SKM-1 (cell line): Measurements from ENCODE around the gene BCR.

Experiments used
- DNase-seq: peaks from one replicate; lab custom pipeline; 2025; ENCODE audit not compliant: unreplicated experiment; lab: John Stamatoyannopoulos, UW

Gene BCR

DNA sequence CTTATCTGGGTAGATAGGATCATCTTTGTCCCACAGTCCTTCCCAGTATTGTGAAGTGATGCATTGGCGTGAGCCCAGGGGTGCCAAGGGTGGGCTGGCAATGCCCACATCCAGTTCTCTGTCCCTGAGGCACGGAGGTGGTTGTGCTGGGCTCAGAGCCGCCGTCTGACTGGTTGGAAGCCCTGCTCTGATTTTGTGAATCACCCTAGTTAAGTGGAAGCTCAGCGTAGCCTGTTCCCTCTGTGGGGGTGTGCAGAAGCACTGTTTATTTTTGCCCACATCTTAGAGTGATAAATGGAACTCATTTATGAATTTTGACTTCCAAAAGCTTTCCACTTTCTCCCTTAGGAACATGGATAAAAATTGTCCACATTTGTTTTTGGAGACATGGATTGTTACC, 13.6 kb downstream of the BCR start:
- no peak for DNase-seq

DNA sequence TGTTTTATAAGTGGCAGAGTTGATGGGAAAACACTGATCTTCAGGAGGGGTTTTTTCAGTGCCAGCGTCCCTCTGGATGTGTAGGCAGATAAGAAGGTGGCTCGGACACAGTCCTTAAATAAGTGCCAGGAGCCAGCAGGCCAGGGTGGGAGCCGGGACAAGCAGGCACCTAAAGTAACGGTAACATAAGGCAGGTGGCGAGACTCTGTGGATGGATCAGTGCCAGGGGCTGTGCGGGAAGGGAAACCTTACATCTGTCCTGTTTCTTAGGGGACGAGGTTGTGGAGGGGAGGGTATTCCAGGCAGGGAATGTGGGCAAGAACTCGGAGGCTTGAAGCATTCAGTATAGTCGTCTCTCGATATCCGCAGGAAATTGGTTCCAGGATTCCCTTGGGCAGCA, 15.9 kb downstream of the BCR start:
- DNase-seq, result no peak

- DNase-seq, result no peak
Observed at GRCh38 chr22:23197836-23198235, 17.5 kb downstream of the BCR start.

DNA sequence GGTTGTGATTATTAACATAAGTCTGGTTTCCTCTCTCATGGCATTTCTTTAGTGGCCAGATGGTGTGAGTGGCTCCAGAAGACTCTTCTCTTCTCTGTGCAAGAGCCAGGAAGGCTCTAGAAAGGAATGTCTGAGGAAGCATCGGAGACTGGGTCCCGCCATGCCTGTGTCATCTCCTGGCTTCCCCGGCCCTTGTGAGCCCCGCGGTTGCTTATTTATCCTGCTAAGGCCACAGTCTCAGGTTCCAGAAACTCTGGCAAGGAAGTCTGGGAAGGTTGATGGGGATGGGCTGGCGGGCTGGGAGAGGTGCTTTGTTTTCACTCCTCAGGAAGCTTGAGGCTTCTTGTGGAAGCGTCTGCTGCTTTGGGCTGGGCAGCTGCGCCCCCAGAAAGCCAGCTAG, 18.9 kb downstream of the BCR start:
- DNase-seq, result no peak

DNA sequence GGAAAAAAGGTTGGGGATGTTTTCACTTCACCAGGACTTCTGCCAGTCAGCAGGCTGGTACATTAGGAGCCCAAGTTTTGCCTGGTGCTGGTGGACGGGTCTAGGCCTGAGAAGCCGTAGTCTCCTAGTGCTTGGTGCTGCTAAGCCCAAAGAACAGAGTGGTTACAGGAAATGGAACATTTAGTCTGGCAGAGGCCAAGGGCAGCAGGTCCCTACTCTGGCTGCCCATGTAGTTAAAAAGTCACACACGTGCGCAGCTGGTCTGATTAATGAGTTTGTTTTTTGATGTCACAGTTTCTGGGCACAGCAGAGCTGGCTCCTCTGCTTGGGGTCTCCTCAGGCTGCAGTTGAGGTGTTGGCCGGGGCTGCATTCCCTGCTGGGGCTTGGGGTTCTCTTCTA, 20.6 kb downstream of the BCR start:
- DNase-seq, result no peak

DNA sequence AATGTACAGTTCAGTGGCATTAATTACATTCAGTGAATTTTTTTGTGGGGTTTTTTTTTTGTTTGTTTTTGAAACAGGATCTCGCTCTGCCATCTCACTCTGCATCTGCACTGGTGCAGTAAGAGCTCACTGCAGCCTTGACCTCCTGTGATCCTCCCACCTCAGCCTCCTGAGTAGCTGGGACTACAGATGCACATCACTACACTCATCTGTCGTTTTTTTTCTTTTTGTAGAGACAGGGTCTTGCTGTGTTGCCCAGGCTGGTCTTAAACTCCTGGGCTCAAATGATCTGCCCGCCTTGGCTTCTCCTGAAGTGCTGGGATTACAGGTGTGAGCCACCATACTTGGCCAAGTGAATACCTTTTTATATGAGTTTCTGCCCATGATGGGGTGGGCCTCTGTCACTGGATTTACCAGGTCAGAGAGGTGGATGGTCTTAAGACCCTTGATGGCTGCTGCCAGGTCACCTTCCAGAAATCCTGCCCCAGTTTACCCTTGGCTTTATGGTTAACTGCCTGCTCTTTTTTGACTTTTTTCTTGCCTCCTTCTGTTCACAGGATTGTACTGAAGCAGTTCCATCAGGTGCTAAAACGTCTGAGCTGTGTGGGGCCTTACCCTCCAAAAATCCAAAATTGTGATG, 22.6 kb downstream of the BCR start:
- DNase-seq, result no peak

GRCh38 chr22:23203452-23204124, 23.3 kb downstream of the BCR start:
- DNase-seq, result no peak

GRCh38 chr22:23204125-23204488, 23.8 kb downstream of the BCR start:
- DNase-seq, result no peak

DNA sequence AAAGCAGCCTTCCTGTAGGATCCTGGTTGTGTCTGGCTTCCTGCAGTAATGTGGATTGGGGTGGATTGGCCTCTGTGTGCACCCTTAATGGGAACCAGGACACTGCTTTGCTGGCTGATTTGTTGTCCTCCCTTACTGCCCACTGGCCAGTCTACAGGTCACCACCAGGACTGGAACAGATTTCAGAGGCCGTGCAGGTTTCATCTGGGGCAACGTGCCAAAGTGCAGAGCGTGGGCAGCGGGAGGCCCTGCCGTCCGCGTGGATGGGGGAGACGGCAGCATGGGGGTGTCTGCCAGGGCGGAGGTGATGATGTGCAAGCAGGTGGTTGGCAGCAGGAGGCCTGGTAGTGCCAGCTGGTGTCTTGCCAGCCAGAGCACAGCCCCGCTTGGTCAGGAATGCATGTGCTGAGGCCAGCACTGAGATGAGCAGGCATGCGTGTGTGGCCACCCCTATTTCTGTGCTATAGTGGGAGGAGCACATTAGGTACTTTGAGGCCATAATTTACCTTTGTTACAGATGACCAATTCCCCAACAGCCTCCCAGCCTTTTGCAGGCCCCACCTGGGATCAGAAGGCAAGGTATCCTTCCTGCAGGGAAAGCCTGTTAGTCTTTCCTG, 24.3 kb downstream of the BCR start:
- DNase-seq, result no peak

- DNase-seq, result no peak
Observed at GRCh38 chr22:23205339-23206049, 25.2 kb downstream of the BCR start.

- no peak for DNase-seq
Observed at GRCh38 chr22:23206915-23207314, 26.6 kb downstream of the BCR start.

GRCh38 chr22:23207729-23208393, 27.6 kb downstream of the BCR start:
- no peak for DNase-seq

- no peak for DNase-seq
Observed at GRCh38 chr22:23210428-23211170, 30.3 kb downstream of the BCR start.

DNA sequence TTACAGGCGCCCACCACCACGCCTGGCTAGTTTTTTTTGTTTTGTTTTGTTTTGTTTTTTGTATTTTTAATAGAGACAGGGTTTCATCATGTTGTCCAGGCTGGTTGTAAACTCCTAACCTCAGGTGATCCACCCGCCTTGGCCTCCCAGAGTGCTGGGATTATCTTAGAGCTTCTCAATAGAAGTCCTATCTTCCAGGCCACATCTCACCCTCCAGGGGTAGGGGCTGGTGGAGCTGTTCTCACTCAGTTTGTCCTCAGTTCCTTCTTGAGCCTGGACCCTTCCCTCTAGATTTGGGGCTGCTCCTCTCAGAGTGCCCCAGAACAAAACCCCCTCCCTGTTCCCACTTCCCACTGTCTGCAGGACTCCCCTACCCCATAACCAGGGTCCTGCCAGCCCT, 31.3 kb downstream of the BCR start:
- DNase-seq, result no peak

GRCh38 chr22:23212061-23213021, 32.0 kb downstream of the BCR start:
- no peak for DNase-seq

DNA sequence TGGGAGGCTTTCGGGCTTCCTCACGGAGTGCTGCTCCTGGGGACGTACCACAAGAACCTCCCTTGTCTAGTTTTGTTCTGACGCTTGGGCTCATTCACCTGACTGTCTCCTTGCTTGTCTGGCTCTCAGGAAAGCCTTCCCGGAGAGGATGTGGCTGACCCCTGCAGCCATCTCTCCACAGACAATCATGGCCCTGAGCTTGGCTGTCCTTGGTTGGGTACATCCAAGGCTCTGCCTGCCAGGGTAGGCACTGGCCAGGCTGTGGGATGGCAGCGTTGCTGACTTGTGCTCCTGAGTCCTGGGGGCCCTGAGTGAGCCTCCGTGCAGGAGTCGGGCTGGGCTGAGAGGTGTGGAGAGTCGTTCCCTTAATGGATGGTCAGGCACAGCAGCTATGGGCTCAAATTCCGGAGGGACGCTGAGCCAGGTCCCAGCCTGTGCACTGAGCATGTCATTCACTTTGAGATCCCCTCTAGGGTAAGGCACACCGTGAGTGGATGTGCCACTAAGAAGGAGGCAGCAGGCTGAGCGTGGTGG, 32.8 kb downstream of the BCR start:
- no peak for DNase-seq

DNA sequence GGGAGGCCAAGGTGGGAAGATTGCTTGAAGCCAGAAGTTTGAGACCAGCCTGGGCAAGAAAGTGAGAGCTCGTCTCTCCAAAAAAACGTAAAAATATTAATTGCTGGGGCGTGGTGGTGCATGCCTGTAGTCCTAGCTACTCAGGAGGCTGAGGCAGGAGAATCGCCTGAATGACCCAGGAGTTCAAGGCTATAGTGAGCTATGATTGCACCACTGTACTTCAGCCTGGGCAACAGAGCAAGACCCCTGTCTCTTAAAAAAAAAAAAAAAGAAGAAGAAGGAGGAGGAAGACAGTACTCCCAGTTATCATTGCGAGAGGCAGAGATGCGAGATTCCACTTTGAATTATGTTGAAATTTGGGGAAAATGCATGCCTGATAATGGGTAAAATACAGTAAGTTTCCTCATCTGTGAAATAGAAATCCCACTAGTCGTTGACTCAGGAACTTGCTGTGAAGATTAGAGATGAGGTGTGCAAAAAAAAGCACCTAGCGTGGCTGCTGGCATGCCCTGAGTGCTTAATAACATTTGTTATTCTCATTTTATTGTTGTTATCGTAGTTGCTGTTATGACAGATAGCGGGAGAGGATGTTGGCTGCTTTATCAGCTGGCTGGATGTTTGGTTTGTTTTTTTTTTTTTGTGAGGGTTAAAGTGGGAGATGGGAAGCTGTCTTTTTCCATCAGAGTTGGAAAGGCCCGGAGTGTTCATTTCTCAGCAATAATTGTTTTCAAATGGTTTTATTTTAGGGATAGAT, 33.4 kb downstream of the BCR start:
- DNase-seq, result no peak

DNA sequence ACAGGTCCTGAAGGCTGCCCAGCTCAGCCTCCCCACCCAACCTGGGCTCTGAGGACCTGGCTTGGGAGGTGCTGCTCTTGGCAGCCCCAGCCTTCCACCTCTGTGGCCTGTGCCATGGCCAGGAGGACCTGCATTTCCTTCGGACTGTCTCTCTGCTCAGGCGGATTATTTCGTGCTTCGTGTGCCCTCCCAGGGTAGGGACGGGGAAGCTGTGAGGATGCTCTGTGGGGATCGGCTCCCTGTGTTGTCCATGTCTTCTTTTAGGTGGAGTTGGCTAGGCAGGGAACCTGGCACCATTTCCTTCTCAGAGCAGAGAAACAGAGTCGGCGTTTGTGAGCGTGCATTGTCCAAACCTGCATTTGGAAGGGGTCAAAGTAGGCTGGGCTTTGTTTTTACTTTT, 34.1 kb downstream of the BCR start:
- no peak for DNase-seq
